Colon (tissue), 2 donors: ENCODE data around the gene AMN.
"Not testable (repeated sequence)": the region's sequence is repeated elsewhere in the genome, so short reads cannot be mapped to it uniquely, and the experiment has no call there.

Source experiments
- FAIRE-seq: peaks from 2 replicates; lab custom pipeline; 2012; peaks lifted over from hg19 to GRCh38; lab: Jason Lieb, UNC
- donor health status: control.
- donor health status: control.

The AMN gene

DNA sequence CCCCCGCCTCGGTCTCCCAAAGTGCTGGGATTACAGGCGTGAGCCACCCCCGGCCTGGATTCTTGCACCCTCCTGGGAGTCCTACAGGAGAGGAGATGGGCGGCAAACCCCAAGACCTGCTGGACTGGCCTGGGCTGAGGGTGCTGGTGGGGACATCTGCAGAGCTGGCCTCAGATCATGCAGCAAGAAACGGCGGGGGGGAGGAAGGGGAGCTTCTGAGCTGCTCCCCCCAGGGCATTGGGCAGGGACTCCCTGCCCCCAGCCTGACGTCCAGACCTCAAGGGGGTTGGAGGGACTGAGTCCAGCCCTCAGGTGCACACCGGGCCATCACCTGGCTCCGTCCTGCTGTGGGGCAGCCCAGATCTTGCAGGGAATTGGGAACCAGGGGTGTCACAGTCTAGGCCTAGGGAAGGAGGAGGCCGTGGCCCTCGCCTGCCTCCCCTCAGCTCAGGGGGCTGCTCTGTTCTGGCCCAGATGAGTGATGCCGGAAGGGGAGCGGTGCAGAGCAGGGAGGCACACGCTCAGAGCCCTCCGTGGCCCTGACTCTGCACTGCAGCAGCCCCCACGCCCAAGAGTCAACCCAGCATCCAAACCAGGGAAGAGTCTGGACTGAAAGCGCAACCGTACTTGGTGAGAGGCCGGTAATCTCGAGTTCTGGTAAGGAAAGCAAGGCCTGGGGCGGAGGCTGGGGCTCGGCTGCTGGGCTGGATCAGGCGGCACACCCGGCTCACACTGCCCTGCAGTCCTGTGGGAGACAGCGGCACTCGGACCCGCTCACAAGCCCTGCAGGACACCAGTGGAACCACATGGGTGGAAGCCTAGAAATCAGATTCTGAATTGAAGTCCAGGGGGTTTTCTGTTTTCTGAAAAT is 8.9 kb upstream of the AMN start:
- no peak for FAIRE-seq

DNA sequence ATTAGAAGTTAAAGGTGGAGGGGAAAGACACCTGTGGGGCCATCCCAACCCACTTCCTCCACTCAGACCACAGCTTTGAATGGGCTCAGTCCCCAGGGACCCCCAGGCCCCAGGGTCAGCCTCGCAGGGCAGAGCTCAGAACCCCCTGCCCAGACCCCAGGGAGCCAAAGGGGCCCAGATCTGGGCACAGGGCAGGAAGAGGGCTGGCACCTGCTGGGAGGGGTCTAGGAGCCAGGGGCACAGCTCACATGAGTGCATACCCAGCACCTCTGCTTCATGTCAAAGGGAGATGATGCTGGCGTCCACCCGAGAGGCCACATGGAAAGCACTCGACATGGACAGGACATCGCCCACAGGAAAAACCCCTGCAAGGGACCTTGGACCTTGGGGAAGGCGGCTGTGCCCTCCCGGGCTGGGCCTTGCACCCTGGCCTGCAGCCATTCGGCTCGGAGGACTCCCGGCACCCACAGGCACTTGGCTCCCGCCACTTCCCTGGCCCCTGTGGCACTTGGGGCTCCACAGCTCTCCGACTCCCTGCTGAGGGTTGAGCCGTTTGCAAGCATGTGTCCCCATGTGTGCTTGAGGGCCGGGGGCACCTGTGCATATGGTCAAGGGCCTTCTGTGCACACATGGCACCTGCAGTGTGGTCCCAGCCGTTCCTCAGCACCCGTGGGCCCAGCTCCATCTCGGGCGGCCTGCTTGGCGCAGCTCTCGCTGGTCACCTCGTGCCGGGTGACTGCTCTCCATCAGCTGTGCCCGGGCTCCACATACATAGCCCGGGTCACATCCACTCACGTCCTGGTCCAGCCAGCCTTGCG is 7.8 kb upstream of the AMN start:
- no peak for FAIRE-seq

DNA sequence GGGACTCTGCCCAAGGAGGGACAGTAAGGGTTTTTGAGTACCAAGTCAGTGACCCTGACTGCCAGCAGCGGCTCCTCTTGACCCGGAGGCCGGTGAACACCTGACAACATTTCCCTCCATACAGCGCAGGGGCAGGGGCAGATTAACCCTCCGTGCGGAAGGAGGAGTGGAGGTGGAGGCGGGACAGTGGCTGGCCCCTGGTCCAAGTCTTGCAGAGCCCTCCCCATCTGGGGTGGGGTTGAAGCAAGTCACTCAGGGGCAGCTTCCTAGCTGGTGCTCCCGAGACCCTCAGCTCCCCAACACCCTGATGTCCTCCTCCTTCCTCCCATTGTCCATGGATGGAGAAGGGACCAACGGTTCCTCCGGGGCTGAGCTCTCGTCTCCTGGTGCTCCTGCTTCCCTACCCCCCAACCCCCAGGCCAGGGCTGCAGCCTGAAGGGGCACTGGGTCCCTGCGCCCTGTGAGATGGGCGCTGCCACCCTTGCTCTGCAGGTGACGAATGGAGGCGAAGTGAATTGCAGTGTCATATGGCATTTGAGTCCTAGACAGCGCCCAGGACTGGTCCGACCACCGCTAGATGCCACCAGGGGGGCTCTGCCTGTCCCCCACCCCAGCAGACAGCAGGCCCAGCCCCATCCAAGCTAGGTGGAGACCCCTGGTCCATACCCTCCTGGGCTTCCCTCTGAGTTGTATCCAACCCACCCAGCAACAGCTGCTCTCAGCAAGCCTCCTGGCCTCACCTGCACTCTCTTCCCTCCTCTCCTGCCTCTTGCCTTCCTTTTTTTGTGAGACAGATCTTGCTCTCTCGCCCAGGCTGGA is 7.0 kb upstream of the AMN start:
- no peak for FAIRE-seq

DNA sequence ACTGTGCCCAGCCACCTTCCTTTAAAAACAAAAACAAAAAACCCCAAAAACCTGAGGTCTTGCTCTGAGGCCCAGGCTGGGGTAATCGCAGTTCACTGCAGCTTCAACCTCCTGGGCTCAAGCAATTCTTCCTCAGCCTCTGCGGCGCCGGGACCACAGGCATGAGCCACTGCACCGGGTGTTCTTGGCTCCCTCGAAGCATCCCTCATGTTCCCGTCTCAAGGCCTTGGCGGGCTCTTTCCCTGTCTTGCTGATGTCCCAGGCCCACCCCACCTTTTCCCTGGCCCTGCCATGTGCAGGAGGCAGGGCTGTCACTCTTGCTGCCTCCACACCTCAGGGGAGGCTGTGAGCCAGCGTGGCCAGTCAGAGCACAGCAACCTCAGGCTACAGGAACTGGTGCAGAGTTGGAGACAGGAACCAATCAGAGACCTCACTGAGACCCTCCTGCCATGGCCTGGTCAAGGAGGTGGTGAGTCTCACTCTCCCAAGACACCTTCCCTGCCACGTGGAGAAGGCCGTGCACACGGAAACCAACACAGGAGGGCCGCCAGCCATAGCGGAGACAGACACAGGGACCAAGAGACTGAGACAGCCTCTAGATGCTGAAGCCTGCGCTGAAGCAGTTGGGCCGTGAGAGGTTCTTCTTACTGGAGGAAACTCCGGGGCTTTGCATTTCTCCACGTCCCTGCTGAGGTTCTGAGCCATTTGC is 6.0 kb upstream of the AMN start:
- FAIRE-seq = no peak

DNA sequence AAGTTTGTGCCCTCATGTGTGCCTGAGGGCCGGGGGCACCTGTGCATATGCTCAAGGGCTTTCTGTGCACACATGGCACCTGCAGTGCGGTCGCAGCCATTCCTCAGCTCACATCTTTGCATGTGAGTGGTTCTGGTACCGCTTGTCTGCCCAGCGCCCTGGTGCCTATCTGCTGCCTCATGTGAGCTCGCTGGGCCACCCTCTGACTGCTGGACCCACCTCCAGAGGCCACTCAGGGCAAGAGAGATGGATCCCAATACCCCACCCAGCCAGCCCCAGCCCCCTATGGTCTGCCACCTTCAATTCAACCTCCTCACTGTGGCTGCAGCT is 5.4 kb upstream of the AMN start:
- FAIRE-seq = no peak

DNA sequence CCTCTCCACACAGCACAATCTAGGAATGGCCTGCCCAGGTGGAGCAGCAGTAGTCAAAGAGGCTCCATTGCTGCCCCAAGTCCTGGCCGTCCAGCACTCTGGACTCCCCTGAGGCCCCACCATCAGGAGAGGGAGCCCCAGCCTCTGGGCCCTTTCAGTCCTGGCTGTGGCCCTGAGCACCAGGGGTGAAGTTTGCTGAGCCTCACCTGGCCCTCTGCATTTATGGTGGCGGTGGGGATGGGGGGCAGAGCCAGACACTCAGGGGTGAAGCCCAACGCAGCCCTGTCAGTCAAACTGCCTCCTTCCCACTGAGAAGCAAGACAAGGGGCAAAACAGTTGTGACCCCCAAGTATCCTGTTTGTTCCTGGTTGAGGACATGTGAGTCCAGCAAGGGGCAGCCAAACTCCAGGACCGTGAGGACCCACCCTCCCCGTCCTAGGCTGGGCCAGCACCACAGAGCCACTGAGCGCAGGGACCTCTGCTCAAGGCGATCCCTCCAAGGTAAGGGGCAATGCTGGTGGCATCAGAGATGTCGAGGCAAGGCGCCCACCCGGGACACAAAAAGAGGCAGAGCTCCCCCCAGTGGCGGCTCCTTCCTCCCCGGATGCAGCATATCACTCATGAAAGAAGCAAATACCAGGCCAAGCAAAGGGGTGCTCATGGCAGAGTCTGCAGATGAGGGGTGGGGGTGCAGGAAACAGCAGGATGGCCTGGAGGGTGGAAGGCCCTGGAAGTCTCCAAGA is 4.8 kb upstream of the AMN start:
- no peak for FAIRE-seq

DNA sequence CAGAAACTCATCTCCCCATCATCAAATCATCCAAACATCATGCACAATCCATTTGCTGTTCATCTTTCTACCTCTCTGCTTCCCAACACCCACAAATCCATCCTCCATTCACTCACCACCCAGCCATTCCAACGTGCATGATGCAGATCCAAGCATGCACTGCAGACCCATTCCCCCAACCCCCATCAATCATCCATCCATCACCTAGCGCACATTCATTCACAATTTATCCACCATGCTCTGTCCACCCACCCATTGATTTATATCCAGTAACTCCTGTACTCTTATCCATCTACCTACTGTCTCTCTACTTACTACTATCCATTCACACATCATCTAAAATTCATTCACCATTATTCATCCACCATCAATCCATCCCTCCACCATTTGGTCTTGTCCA is 4.0 kb upstream of the AMN start:
- FAIRE-seq = no peak

DNA sequence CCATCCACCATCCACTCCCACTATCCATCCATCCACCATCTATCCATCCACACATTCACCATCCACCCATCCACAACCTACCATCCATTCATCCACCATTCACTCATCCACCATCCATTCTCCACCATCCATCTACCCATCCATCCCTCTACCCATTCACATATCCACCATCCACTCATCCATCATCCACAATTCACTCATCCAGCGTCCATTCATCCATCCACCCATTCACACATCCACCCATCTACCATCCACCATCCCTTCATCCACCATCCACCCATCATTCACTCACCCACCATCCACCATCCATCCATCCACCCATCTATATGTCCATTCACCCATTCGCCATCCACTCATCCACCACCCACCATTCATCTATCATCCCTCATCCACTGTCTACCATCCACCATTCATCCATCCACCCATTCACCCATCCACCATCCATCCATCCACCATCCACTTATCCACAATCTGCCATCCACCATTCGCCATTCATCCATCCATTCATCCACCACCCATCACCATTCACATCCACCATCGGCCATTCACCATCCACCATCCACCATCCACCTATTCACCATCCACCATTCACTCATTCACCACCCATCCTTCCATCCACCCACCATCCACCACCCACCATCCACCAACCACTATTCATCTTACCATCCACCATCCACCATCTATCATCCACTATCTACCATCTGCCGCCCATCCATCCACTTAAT is 2.0 kb upstream of the AMN start:
- no peak for FAIRE-seq

DNA sequence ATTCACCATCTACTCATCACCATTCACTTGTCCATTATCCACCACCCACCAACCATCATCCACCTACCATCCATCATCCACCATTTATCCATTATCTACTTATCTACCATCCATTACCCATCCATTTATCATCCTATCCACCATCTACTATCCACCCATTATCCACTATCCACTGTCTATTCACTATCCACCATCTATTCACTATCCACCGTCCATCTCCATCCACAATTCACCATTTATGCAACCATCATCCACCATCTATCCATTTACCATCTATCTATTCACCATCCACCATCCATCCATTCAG is 1.5 kb upstream of the AMN start:
- no peak for FAIRE-seq

DNA sequence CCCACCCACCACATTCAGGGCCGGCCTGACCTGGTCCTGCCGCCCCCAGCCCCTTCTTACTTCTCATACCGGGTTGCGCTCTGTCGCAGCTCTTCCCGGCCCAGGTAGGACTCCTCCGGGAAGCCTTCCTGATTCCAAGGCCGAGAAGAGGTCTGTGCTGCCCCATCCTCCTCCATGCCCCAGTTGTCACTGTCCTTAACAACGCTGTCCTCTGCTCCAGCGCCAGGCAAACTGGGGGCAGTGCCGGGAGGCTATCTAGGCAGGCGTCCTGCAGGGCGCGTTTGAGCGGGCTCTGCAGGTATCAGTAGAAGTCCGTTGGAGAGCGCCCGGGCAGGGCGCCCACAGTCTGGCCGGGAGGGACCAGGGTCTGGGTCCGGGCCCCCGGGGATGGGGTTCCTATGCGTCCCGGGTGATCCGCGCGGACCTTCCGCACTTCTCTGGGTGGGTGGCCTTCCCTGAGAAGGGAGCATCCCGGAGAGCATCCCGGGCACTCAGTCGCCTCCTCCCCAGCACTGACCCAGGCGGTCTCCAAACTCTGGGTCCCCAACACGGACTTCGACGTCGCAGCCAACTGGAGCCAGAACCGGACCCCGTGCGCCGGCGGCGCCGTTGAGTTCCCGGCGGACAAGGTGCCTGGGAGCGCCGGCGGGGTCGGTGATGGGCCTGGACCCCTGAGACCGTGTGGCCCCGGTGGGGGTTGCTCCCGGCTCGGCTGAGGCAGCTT is 900 bp downstream of the AMN start:
- FAIRE-seq = no peak

DNA sequence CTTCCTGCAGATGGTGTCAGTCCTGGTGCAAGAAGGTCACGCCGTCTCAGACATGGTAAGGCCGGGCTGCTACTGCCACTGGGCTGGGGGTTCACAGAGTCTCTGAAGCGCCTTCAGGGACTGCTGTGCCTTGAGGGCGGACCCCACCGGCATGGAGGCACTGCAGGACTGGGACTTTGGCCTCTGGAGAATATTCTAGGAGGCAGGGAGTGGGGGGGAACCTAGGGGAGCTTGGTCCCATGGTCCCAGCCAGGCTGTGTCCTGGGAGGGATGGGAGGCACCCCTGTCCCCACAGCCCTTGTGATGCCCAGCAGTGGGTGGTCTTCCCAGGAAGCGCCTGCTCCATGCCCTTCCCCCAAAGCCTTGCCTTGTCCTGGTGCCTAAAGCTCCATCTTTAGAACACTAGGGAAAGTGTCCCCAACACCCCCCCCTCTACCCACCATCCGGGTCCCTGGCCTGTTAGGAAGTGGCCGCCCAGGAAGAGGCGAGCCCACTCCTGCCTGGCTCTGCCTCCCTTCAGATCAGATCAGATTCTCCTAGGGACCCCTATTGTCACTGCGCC is 1.5 kb downstream of the AMN start:
- FAIRE-seq = no peak

DNA sequence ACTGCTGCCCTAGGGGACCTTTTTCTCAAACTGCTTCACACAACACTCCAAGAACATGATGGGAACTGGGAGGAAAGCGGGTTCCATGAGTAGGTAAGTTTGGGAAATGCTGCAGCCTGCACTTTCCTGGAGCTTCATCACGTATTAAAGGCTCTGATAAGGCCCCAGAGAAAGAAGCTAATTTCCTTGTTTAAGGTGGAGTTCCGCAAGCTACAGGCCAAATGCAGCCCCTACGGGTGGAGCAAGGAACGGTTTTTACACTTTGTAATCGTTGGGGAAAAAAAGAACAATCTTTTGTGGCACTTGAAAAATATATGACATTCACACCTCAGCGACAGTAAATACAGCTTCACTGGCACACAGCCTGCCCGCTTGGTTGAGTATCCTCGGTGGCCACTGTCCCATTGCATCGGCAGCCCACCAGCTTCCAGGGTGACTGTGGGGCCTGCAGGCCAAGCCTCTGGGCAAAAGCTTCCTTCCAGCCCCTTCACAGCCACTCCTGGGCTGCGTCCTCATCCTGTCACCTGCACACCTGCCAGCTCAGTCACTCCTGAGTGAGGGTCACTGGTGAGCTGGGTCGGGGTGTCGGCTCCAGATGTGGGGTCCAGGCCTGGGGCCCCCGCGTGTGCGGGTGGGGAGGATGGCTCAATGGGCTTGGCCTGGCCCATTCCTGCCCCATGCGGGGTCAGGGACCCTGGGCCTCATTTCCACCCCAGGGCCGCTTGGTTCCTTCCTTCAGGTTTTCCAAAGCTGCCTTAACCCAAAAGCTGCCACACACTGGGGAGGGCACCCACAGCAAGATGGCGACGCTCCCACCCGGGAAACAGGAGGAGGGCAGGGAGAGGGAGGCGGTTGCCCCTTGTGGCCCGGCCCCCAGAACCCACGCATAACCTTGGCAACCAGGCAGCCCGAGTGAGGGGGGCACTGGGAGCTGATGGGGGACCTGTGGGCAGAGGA is 2.4 kb downstream of the AMN start:
- FAIRE-seq = no peak

DNA sequence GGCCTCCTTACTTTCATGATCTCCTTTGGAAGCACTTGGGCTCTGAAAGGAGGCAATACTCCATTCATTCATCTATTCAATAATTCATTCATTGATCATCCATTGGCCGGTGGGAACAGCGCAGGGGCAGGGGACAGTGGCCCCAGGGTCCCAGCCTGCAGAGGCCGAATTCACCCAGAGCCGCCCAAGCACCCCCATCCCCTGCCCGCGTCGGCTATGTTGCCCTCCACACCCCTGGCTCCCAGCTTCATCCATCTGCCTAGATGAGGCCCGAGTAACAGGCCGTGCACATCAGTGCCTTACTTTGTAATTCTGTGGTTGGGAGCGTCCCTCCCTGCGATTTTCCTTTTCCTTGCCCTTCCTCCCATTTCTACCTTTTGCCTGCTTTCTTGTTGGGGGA is 3.2 kb downstream of the AMN start:
- no peak for FAIRE-seq

DNA sequence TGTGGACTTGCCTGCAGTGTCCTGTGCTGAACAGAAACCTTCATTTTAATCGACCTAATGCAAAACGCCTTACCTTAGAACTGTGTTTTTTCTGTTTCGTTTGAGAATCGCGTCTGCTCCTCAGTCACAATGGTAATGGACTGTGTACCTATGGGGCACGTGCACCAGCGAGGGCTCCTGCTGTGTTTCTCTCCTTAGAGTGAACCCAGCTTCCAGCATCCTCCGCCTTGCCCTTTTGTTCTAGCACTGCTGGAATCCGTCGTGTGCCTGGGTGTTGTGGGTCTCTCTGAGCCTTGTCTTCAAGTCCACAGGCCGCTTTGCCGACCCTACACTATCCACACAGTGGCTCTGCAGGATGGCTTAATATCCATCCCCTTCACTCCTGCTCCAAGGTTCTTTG is 3.6 kb downstream of the AMN start:
- no peak for FAIRE-seq

DNA sequence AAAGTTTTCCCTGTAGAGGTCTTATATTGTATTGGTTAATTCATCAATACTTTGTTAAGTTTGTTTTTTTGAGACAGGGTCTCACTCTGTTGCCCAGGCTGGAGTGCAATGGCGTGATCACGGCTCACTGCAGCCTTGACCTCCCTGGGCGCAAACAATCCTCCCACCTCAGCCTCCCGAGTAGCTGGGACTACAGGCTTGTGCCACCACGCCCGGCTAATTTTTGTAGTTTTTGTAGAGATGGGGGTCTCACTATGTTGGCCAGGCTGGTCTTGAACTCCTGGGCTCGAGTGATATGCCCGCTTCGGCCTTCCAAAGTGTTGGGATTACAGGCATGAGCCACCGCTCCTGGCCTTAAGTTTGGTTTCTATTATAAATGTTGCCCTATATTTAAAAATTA is 4.4 kb downstream of the AMN start:
- FAIRE-seq = not testable (repeated sequence)

DNA sequence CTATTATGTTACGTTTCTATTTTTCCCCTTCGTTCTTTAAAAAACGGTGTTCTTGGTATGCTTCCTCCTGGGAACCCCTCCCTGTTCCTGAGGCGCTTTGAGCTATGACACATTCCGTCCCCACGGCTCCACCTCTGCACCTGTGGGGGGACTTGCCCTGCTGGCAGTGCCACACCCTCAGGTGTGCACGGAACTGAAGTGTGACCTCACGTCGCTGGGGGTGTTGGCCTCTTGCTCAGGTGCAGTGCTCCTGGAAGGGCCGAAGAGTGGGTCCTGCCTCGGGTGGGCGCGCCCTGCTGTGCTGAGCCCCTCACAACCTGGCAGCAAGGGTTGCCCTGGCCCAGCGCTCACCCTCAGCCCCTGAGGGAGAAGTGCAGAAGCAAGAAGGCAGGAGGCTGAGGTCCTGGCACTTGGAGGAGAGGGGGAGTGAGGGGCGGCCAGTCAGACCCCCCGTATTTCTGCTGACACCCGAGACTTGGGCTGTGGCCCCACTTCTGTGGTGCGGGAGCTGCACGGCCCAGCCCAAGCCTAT is 4.9 kb downstream of the AMN start:
- FAIRE-seq = no peak

DNA sequence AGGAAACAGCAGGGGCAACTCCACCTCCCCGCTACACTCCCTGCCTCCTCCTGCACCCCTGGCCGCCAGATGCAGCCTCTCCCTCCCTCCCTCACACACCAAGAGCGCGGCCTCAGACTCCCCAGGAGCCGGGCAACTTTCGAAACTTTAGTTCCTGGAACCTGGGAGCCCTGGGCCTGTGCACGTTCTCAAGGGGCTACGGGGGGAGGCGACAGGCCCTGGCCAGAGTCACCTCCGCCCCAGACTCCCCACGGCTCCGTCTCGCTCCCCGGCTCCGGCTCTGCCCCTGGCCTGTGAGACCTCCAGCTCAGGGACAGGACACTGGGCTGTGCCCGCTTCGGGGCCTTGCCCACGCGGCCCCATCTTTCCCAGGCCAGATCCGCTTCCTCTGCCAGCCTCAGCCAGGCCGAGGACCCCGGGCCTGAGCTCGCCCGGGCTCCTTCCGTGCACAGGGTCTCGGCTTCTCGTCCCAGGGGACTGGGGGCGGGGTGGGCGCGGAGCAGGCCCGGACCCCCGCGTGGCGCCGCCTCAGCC is 5.5 kb downstream of the AMN start:
- no peak for FAIRE-seq
